Measurements from ENCODE around the gene DYRK1B.

DYRK1B gene

GRCh38 chr19:39852882-39853281, 18.9 kb upstream of the DYRK1B start:
- no peak for DNase-seq

GRCh38 chr19:39850892-39851291, 16.9 kb upstream of the DYRK1B start:
- no peak for DNase-seq

GRCh38 chr19:39848392-39848791, 14.4 kb upstream of the DYRK1B start:
- DNase-seq, result no peak

DNA sequence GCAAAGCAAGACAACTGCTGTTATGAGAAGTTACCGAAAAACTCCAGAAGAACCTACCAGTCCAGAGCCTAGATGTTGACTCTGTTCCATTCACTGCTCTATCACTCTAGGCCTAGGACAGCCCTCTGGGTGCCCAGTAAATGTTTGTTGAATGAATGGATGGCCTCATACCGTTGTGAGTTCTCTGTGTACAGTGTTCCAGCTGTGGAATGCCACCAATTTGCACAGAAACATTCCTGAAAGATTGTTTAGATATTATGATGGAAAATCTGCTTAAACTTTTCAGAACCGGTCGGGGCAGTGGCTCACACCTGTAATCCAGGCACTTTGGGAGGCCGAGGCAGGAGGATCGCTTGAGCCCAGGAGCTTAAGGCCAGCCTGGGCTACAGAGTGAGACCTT, 13.6 kb upstream of the DYRK1B start:
- DNase-seq, result no peak

DNA sequence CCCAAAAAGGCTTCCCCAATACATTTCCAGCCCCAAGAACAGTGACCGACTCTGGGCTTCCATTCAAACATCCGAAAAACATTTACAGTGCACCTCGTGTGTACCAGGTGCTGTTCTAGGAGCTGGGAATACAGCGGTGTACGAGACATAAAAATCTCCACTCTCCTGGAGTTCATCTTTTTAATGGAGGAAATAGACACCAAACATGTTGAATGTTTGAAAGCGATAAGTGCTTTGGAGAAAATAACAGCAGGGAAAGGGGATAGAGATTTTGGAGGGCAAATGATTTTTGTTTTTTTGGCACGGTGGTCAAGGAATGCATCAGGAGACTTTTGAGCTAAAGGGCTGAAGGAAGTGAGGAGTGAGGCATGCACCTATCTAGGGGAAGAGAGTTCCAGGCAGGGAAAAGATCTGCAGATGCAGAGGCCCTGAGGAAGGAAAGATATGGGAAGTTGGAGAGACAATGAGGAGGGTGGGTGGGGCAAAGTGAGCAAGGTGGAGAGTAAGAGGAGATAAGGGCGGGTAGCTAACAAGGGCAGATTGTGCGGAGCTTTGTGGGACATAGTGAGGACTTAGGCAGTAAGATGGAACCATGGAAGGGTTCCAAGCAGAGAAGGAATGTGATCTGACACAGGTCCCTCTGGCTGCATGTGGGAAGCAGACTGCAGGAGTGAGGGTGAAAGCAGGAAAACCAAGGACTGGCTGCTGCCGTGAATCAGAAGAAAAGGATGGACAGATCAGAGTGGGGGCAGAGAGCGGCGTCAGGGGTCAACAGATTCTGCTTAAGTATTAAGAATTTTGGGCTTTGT, 12.9 kb upstream of the DYRK1B start:
- DNase-seq, result peak; percentile 55

- peak; percentile 97 for DNase-seq
These were observed 12.1 kb upstream of the DYRK1B start, which contains the start of gene FBL for GRCh38 chr19:39845933-39846677. FBL (minus strand) TSS chr19:39846379; CDS start chr19:39846300, 79 bp downstream.

- peak; percentile 57 for DNase-seq
These were observed 11.6 kb upstream of the DYRK1B start for GRCh38 chr19:39845584-39845932.

GRCh38 chr19:39845172-39845571, 11.2 kb upstream of the DYRK1B start:
- peak; percentile 37 for DNase-seq

DNA sequence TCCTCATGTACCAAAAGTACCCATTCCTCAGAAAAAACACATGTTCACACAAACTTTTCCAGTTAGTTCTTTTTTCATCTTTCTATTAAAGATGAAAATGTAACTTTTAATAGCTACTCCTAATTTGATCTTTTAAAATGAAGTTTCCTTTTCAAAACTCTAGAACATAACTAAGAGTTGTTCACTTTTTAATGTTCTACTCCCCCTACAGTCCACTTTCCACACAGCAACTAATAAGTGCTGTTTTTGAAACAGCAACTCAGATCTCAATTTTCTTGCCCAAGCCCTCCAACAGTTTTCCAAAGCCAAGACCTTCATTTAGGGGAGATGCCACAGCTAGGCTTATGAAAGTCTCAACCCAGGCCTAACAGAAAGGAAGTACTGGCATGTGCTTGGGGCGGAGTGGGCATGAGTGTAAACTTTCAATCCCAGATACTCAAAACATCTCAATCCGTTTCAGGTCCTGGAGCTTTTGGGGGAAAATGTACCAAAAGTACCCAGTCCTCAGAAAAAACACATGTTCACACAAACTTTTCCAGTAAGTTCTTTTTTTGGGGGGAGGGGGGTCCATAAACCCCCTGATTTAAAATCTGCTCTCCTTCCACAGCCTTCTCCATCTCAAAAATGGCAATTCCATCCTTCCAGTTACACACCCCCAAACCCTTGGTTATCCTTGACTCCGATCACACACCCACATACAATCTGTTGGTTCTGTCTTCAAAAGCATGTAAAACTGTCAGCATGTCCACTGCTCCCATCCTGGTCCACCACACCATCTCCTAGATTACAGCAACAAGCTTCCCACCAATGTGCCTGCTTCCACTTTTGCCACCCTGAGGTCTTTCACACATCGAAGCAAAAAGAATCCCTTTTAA, 10.2 kb upstream of the DYRK1B start:
- peak; percentile 80 for DNase-seq

GRCh38 chr19:39842693-39843435, 8.9 kb upstream of the DYRK1B start:
- DNase-seq, result no peak

- no peak for DNase-seq
These were observed 7.1 kb upstream of the DYRK1B start for GRCh38 chr19:39841041-39841440.

DNA sequence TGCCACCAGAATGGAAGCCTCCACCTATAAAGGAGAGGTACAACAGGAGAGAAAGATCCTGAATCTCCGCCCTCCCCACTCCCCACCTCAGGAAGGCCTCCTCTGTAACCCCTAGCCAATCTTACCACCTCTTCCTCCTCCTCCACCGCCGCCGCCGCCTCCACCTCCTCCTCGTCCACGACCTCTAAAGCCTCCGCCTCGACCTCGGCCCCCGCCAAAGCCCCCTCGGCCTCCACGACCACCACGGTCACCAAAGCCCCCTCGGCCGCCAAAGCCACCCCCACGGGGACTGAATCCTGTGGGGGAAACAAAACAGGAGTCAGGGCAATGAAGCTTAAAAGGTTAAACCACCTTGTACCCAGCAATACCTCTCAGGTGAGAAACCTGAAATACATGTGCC, 6.5 kb upstream of the DYRK1B start:
- no peak for DNase-seq

DNA sequence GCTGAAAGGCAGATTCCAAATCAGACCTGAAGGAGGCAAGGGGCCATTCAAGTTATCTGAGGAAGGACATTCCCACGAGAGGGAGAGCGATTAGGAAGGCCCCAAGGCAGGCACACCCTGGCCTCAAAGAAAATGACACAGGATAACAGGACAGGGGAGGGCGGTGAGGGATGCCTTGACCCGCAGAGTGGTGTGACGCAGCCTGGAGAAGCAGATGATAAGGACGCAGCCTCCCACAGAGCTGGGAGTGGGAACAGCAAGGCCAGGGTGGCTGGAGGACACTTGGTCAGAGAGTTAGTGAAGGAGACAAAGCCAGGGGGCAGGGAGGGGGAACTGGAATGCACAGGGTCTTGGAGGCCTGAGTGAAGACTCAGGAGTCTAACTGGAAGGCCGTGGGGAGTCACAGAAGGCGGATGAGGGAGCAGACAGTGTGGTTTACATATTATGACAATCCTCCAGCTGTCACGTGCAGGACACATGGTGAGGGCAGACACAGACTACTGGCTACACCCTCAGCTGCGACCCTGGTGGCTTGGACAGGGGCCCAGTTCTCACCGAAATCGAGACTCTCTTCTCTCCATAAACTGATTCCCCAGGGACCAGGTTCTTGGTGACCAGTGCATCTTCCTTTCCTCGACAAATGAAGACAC, 5.8 kb upstream of the DYRK1B start:
- no peak for DNase-seq

DNA sequence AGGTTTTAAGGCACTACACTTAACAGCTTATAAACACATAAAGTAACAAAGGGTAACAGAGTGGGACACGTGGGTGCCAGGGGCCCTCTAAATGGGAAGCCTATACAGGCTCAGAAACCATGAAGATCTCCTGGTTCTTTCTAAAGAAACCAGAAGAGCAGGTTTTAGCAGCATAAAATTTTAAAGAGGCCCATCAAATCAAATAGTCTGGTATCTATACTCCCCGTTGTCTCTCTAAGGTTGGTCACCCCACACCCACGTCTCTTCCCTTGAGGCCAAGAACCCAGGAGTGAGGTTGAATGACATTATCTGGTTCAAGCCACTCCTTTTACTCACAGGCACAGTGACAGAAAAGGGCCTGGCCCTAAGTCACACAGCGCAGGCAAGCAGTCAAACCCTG, 4.6 kb upstream of the DYRK1B start:
- DNase-seq, result no peak

DNA sequence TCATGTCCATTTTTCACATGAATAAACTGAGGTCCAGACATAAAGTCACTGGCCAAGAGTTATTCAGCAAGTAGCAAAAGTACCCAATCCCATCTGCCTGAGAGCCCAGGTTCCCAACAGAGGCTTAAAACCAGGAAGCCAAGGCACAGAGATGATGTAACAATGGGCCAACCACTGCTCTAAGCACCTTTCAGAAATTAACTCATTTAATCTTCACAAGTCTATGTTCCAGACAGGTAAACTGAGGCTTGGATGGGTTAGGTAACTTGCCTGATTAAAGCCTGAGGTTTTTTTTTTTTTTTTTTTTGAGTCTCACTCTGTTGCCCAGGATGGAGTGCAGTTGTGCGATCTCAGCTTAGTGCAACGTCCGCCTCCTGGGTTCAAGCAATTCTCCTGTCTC, 4.0 kb upstream of the DYRK1B start:
- DNase-seq, result no peak

DNA sequence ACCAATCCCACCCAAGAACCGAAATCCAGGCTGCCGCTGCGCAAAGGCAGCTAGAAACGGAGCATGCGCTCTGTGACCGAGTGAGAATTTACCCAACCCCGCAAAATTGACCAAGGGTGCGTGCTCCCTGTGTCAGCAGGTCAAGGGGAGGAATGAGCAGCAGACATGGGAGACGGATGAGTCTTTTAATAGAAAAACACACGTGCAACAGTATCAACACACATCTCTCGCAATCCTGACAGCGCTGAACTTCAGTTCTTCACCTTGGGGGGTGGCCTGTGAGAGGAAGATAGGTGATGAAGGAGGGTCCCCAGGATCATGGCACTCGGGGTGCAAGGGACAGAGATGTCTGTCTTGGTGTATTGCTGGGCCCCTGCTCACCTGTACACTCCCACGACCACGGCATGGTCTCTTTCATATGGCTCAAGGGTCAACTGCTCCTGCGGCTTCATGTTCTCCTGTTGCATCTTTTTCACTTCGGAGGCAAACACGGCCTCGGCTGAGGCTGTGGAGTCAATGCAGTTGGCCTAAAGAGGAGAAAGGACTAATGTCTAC, 402 bp upstream of the DYRK1B start:
- no peak for DNase-seq

DNA sequence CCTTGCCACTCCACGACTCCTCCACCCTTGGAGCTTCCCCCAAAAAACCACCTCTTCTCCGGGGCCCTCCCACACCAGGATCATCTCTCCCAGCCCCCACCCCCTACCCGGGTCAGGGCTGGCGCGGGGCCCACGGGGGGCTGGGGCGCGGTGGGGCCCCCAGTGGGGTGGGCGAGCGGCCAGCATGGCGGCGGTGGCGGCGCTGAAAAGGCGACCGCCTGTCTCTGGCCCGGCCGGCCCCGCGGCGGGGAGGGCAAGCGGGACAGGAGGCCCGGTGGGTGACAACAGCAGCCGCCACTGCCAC, 850 bp downstream of the DYRK1B start:
- DNase-seq, result no peak

GRCh38 chr19:39832341-39833083, 1.4 kb downstream of the DYRK1B start:
- no peak for DNase-seq

- no peak for DNase-seq
These were observed 2.3 kb downstream of the DYRK1B start for GRCh38 chr19:39831679-39832078.

GRCh38 chr19:39830847-39831246, 3.1 kb downstream of the DYRK1B start:
- DNase-seq, result no peak

DNA sequence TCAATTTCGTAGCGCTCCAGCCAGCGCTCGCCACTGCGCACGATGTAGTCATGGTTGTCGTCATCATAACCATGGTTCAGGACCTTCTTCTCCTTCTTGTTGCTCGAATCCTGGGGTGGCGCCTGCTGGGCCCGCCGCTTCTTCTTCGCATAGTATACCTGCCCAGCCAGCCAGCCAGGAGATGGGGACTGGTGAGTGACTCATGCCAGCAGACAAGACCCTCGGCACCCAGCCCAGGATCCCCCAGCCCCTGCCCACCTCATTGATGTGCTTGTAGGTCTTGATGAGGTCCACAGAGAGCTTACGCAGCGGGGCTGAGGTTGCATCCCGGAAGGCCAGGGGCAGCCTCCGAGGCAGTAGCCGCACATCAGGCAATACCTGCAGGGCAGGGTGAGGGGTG, 3.6 kb downstream of the DYRK1B start:
- DNase-seq, result no peak
